ENCODE data around the gene ARHGEF28. TPM values are rescaled to one million over a fixed set of nuclear protein-coding genes. Genes with fewer than 3 reads are reported as not detected.

Gene ARHGEF28
- total and polyA plus RNA-seq, 2 of the 13 experiments (the other 11 are each of a cell fraction or from before 2014, with no cell fraction given) = 17.4 to 34.1 TPM

DNA sequence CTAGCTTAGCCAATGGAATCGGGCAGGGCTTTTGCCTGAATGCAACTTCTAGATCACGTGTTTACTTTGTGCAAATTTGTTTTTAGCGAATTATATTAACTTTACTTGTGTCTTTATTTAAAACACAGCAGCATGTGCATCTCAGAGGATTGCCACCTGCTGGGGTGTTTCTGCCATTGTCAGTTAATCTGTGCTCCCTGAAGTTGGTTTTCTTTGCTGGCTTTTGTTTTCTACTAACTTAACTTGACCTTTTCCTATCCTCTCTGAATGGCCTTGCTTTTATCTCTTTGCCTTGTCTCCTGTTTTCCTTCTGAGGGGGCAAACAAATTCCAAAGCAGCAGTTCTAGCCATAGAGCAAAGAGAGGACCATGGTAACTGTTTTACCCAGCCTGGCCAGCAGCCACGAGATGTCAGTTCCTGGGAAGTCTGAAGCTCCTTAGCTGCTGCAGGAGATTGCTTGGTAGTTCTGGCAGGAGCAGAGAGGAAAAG lies 67.6 kb downstream of the ARHGEF28 start (continued):
- TF ChIP-seq, protein P1, sequence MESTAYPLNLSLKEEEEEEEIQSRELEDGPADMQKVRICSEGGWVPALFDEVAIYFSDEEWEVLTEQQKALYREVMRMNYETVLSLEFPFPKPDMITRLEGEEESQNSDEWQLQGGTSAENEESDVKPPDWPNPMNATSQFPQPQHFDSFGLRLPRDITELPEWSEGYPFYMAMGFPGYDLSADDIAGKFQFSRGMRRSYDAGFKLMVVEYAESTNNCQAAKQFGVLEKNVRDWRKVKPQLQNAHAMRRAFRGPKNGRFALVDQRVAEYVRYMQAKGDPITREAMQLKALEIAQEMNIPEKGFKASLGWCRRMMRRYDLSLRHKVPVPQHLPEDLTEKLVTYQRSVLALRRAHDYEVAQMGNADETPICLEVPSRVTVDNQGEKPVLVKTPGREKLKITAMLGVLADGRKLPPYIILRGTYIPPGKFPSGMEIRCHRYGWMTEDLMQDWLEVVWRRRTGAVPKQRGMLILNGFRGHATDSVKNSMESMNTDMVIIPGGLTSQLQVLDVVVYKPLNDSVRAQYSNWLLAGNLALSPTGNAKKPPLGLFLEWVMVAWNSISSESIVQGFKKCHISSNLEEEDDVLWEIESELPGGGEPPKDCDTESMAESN (CRISPR knock-in tag; conservative IDR thresholded peaks at IDR 0.05) = no peak
- TF ChIP-seq ZEB1 (IDR thresholded peaks at IDR 0.05; ENCODE audit: insufficient replicate concordance, low read depth) (no peak), PHF8 (CRISPR knock-in tag; IDR thresholded peaks at IDR 0.05) (0 out of 2 replicates have a peak, but pooled peaks have one; percentile 18), CHD4 (IDR thresholded peaks at IDR 0.05; ENCODE audit: borderline replicate concordance, low read length) (no peak), NCOA2 (CRISPR knock-in tag; IDR thresholded peaks at IDR 0.05) (peak; percentile 69), ELF3 (CRISPR knock-in tag; IDR thresholded peaks at IDR 0.05) (peak; percentile 9; the same call in 1 of the 2 replicates), ERF (CRISPR knock-in tag; IDR thresholded peaks at IDR 0.05) (0 out of 2 replicates have a peak, but pooled peaks have one; percentile 36), SOX6 (IDR thresholded peaks at IDR 0.05) (no peak), SOX6 (CRISPR knock-in tag; IDR thresholded peaks at IDR 0.05) (peak; percentile 79), ZBTB38 (CRISPR knock-in tag; IDR thresholded peaks at IDR 0.05) (no peak), XRCC5 (optimal IDR thresholded peaks at IDR 0.05; ENCODE audit: low read length) (peak; percentile 29), MIXL1 (CRISPR knock-in tag; IDR thresholded peaks at IDR 0.05) (0 out of 2 replicates have a peak, but pooled peaks have one; percentile 25), ZNF792 (CRISPR knock-in tag; IDR thresholded peaks at IDR 0.05) (no peak)
- TF ChIP-seq, protein P2, sequence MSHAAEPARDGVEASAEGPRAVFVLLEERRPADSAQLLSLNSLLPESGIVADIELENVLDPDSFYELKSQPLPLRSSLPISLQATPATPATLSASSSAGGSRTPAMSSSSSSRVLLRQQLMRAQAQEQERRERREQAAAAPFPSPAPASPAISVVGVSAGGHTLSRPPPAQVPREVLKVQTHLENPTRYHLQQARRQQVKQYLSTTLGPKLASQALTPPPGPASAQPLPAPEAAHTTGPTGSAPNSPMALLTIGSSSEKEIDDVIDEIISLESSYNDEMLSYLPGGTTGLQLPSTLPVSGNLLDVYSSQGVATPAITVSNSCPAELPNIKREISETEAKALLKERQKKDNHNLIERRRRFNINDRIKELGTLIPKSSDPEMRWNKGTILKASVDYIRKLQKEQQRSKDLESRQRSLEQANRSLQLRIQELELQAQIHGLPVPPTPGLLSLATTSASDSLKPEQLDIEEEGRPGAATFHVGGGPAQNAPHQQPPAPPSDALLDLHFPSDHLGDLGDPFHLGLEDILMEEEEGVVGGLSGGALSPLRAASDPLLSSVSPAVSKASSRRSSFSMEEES (CRISPR knock-in tag; IDR thresholded peaks at IDR 0.05) = 0 out of 2 replicates have a peak, but pooled peaks have one; percentile 20
- TF ChIP-seq, protein P3, sequence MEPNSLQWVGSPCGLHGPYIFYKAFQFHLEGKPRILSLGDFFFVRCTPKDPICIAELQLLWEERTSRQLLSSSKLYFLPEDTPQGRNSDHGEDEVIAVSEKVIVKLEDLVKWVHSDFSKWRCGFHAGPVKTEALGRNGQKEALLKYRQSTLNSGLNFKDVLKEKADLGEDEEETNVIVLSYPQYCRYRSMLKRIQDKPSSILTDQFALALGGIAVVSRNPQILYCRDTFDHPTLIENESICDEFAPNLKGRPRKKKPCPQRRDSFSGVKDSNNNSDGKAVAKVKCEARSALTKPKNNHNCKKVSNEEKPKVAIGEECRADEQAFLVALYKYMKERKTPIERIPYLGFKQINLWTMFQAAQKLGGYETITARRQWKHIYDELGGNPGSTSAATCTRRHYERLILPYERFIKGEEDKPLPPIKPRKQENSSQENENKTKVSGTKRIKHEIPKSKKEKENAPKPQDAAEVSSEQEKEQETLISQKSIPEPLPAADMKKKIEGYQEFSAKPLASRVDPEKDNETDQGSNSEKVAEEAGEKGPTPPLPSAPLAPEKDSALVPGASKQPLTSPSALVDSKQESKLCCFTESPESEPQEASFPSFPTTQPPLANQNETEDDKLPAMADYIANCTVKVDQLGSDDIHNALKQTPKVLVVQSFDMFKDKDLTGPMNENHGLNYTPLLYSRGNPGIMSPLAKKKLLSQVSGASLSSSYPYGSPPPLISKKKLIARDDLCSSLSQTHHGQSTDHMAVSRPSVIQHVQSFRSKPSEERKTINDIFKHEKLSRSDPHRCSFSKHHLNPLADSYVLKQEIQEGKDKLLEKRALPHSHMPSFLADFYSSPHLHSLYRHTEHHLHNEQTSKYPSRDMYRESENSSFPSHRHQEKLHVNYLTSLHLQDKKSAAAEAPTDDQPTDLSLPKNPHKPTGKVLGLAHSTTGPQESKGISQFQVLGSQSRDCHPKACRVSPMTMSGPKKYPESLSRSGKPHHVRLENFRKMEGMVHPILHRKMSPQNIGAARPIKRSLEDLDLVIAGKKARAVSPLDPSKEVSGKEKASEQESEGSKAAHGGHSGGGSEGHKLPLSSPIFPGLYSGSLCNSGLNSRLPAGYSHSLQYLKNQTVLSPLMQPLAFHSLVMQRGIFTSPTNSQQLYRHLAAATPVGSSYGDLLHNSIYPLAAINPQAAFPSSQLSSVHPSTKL (CRISPR knock-in tag; IDR thresholded peaks at IDR 0.05) = peak; percentile 79
- TF ChIP-seq, protein P4, sequence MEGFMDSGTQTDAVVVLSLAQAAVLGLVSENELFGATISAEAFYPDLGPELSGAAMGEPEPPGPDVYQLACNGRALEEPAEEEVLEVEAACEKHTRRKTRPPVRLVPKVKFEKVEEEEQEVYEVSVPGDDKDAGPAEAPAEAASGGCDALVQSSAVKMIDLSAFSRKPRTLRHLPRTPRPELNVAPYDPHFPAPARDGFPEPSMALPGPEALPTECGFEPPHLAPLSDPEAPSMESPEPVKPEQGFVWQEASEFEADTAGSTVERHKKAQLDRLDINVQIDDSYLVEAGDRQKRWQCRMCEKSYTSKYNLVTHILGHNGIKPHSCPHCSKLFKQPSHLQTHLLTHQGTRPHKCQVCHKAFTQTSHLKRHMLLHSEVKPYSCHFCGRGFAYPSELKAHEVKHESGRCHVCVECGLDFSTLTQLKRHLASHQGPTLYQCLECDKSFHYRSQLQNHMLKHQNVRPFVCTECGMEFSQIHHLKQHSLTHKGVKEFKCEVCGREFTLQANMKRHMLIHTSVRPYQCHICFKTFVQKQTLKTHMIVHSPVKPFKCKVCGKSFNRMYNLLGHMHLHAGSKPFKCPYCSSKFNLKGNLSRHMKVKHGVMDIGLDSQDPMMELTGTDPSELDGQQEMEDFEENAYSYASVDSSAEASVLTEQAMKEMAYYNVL (CRISPR knock-in tag; IDR thresholded peaks at IDR 0.05; ENCODE audit: borderline replicate concordance) = peak; percentile 68; the same call in 1 of the 2 replicates
